ENCODE data around the gene GALT.

The GALT gene

GRCh38 chr9:34688329-34689115, 42.0 kb downstream of the GALT start:
- no peak overlapping the region for H3K4me3 ChIP-seq (ENCODE audit: low read length)
- H3K9me3 ChIP-seq (ENCODE audit: control insufficient read depth, low read length), result no peaks in the 10 kb centered on the region
- no peak overlapping the region for H3K9ac ChIP-seq (ENCODE audit: low read length)
- no peak for DNase-seq (ENCODE audit: low read depth)
- H3K27me3 ChIP-seq (replicated peaks; ENCODE audit: control insufficient read depth, insufficient read depth, low read length), result no peaks in the 10 kb centered on the region
- peaks cover 37% of the 10 kb centered on the region for H3K4me1 ChIP-seq (ENCODE audit: control insufficient read depth, insufficient read depth, low read length)
- no peaks in the 10 kb centered on the region for H3K36me3 ChIP-seq (ENCODE audit: control insufficient read depth, insufficient read depth, low read length, severe bottlenecking)

DNA sequence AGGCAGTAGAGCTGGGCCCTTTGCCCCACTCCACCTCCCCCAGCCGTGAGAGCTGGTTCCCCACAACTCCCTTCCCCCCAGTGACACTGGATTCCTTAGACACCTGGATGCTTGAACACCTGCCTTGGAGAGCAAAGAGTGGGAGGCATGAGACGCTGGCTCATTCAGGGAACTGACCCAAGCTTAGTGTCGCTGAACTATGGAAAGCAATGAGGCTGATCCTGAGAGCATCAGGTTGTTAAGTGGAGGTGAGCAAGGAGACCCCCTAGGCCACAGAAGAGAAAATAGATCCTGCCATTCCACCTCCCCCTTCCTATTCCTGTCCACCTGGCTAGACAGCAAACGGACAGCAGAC, 42.6 kb downstream of the GALT start:
- DNase-seq (ENCODE audit: low read depth), result no peak
- no peaks in the 10 kb centered on the region for H3K9me3 ChIP-seq (ENCODE audit: control insufficient read depth, low read length)
- no peak overlapping the region for H3K9ac ChIP-seq (ENCODE audit: low read length)
- H3K36me3 ChIP-seq (ENCODE audit: control insufficient read depth, insufficient read depth, low read length, severe bottlenecking), result no peaks in the 10 kb centered on the region
- peaks cover 37% of the 10 kb centered on the region for H3K4me1 ChIP-seq (ENCODE audit: control insufficient read depth, insufficient read depth, low read length)
- no peak overlapping the region for H3K4me3 ChIP-seq (ENCODE audit: low read length)
- no peaks in the 10 kb centered on the region for H3K27me3 ChIP-seq (replicated peaks; ENCODE audit: control insufficient read depth, insufficient read depth, low read length)

DNA sequence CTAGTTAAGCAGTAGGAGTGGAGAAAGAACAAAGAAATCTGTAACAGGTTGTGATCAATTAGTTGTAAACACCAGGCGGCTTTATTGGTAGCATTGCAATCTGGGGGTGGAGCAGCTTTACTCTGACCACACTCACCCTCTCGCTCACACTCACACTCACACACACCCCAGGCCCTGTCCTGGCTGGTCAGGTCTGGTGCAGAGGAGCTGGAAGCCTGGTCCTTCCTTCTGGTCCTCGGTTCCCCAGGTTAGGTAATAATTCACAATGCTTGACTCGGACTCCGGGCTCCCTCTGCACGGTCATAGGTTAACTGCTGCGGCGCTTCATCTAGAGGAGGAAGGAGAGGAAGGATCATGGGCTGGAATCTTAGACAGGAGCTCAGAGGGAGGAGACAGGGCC, 43.0 kb downstream of the GALT start:
- H3K27me3 ChIP-seq (replicated peaks; ENCODE audit: control insufficient read depth, insufficient read depth, low read length), result no peaks in the 10 kb centered on the region
- H3K36me3 ChIP-seq (ENCODE audit: control insufficient read depth, insufficient read depth, low read length, severe bottlenecking), result no peaks in the 10 kb centered on the region
- DNase-seq (ENCODE audit: low read depth), result no peak
- no peak overlapping the region for H3K4me3 ChIP-seq (ENCODE audit: low read length)
- H3K9me3 ChIP-seq (ENCODE audit: control insufficient read depth, low read length), result no peaks in the 10 kb centered on the region
- no peak overlapping the region for H3K9ac ChIP-seq (ENCODE audit: low read length)
- peaks cover 37% of the 10 kb centered on the region for H3K4me1 ChIP-seq (ENCODE audit: control insufficient read depth, insufficient read depth, low read length)

- Histone ChIP-seq H3K9ac (ENCODE audit: low read length) (no peak within 1 kb of the TSS), H3K9me3 (ENCODE audit: control insufficient read depth, low read length) (no peaks in the 10 kb centered on the region), H3K4me1 (ENCODE audit: control insufficient read depth, insufficient read depth, low read length) (peaks cover 21% of the 10 kb centered on the region), H3K27me3 (replicated peaks; ENCODE audit: control insufficient read depth, insufficient read depth, low read length) (no peaks in the 10 kb centered on the region), H3K36me3 (ENCODE audit: control insufficient read depth, insufficient read depth, low read length, severe bottlenecking) (no peaks in the 10 kb centered on the region), H3K4me3 (ENCODE audit: low read length) (no peak within 1 kb of the TSS)
- DNase-seq (ENCODE audit: low read depth), result no peak
Observed at GRCh38 chr9:34690983-34691935, 44.8 kb downstream of the GALT start, which contains the start of gene CCL19. CCL19 (minus strand) TSS chr9:34691276; CDS start chr9:34691139, 137 bp downstream.

DNA sequence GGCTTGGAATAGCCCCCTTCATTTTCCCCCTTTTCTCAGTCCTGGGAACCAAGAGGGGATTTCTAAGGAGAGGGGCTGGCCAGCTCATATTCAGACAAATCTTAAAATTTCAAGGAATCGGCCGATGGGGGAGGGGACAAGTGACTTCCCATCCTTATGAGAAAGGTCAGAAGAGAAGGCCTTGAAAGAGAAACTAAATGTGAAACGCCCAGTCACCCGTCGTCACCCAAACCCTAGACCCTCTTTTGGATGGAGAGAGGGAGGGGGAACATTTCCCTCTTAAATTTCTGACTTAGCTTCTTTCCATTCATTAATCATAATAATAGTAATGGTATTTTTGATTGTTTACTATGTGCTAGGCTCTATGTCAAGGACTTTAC, 45.5 kb downstream of the GALT start:
- Histone ChIP-seq H3K9ac (ENCODE audit: low read length) (no peak overlapping the region), H3K9me3 (ENCODE audit: control insufficient read depth, low read length) (no peaks in the 10 kb centered on the region), H3K4me1 (ENCODE audit: control insufficient read depth, insufficient read depth, low read length) (peaks cover 14% of the 10 kb centered on the region), H3K36me3 (ENCODE audit: control insufficient read depth, insufficient read depth, low read length, severe bottlenecking) (no peaks in the 10 kb centered on the region), H3K4me3 (ENCODE audit: low read length) (no peak overlapping the region), H3K27me3 (replicated peaks; ENCODE audit: control insufficient read depth, insufficient read depth, low read length) (no peaks in the 10 kb centered on the region)
- DNase-seq (ENCODE audit: low read depth), result no peak

GRCh38 chr9:34693560-34693959, 47.1 kb downstream of the GALT start:
- no peak for DNase-seq (ENCODE audit: low read depth)
- H3K4me1 ChIP-seq (ENCODE audit: control insufficient read depth, insufficient read depth, low read length), result no peaks in the 10 kb centered on the region
- H3K9ac ChIP-seq (ENCODE audit: low read length), result no peak overlapping the region

GRCh38 chr9:34694811-34695210, 48.3 kb downstream of the GALT start:
- Histone ChIP-seq H3K36me3 (ENCODE audit: control insufficient read depth, insufficient read depth, low read length, severe bottlenecking) (no peaks in the 10 kb centered on the region), H3K9me3 (ENCODE audit: control insufficient read depth, low read length) (no peaks in the 10 kb centered on the region), H3K4me3 (ENCODE audit: low read length) (no peak overlapping the region), H3K27me3 (replicated peaks; ENCODE audit: control insufficient read depth, insufficient read depth, low read length) (no peaks in the 10 kb centered on the region), H3K9ac (ENCODE audit: low read length) (no peak overlapping the region), H3K4me1 (ENCODE audit: control insufficient read depth, insufficient read depth, low read length) (no peaks in the 10 kb centered on the region)
- no peak for DNase-seq (ENCODE audit: low read depth)

More at GRCh38 chr9:34693560-34693959, 47.1 kb downstream of the GALT start:
- Histone ChIP-seq H3K36me3 (ENCODE audit: control insufficient read depth, insufficient read depth, low read length, severe bottlenecking) (no peaks in the 10 kb centered on the region), H3K9me3 (ENCODE audit: control insufficient read depth, low read length) (no peaks in the 10 kb centered on the region), H3K27me3 (replicated peaks; ENCODE audit: control insufficient read depth, insufficient read depth, low read length) (no peaks in the 10 kb centered on the region), H3K4me3 (ENCODE audit: low read length) (no peak overlapping the region)

Measured in adipocyte (in vitro differentiated cells).